Activated naive CD4-positive, alpha-beta T cell treated with Interleukin-2 at 50 U/mL for 16 hours (primary cell): ENCODE data around the gene NDUFAF8.

Source experiments
- DNase-seq: peaks from one replicate; pipeline ENCODE4 v3.0.0-alpha.2; 2020

The NDUFAF8 gene

GRCh38 chr17:81200695-81201580, 38.2 kb upstream of the NDUFAF8 start:
- DNase-seq = peak; percentile 5

- no peak for DNase-seq
These were observed 36.8 kb upstream of the NDUFAF8 start for GRCh38 chr17:81202318-81202717.

- DNase-seq = no peak
These were observed 36.0 kb upstream of the NDUFAF8 start for GRCh38 chr17:81203136-81203535.

- DNase-seq = no peak
These were observed 34.5 kb upstream of the NDUFAF8 start for GRCh38 chr17:81204578-81204977.

GRCh38 chr17:81206166-81206565, 33.0 kb upstream of the NDUFAF8 start:
- no peak for DNase-seq

- DNase-seq = no peak
These were observed 32.5 kb upstream of the NDUFAF8 start for GRCh38 chr17:81206657-81207056.

GRCh38 chr17:81207610-81208581, 31.2 kb upstream of the NDUFAF8 start:
- DNase-seq = no peak

- DNase-seq = no peak
These were observed 30.5 kb upstream of the NDUFAF8 start for GRCh38 chr17:81208651-81209050.

- no peak for DNase-seq
These were observed 30.0 kb upstream of the NDUFAF8 start for GRCh38 chr17:81209141-81209540.

GRCh38 chr17:81210466-81210865, 28.7 kb upstream of the NDUFAF8 start:
- DNase-seq = no peak

- DNase-seq = no peak
These were observed 28.2 kb upstream of the NDUFAF8 start for GRCh38 chr17:81210868-81211267.

GRCh38 chr17:81212365-81212764, 26.8 kb upstream of the NDUFAF8 start:
- DNase-seq = no peak

GRCh38 chr17:81213978-81214377, 25.1 kb upstream of the NDUFAF8 start:
- DNase-seq = no peak

GRCh38 chr17:81217491-81217890, 21.6 kb upstream of the NDUFAF8 start:
- no peak for DNase-seq

- DNase-seq = no peak
These were observed 20.7 kb upstream of the NDUFAF8 start for GRCh38 chr17:81218459-81218858.

GRCh38 chr17:81218991-81219390, 20.1 kb upstream of the NDUFAF8 start:
- no peak for DNase-seq

- DNase-seq = no peak
These were observed 19.5 kb upstream of the NDUFAF8 start for GRCh38 chr17:81219476-81220180.

GRCh38 chr17:81221371-81221841, 17.7 kb upstream of the NDUFAF8 start:
- no peak for DNase-seq

- DNase-seq = no peak
These were observed 17.1 kb upstream of the NDUFAF8 start for GRCh38 chr17:81221842-81222619.

- no peak for DNase-seq
These were observed 16.6 kb upstream of the NDUFAF8 start for GRCh38 chr17:81222620-81222905.

- DNase-seq = peak; percentile 98
These were observed 16.0 kb upstream of the NDUFAF8 start, which contains the start of gene CEP131 for GRCh38 chr17:81222906-81223761. Gene CEP131, minus strand, starts transcription at chr17:81222965. Its CDS starts 2,909 bp downstream, at chr17:81220056.
